ENCODE data around the gene TH. TPM values are rescaled to one million over a fixed set of nuclear protein-coding genes. Genes with fewer than 3 reads are reported as not detected.
"Not testable (repeated sequence)": the region's sequence is repeated elsewhere in the genome, so short reads cannot be mapped to it uniquely, and the experiment has no call there.

The TH gene
- total and polyA plus RNA-seq, 2 of the 4 experiments (the other 2 are of a cell fraction): 0.10 TPM; not detected in 1

- H3K9me3 ChIP-seq (ENCODE audit: control insufficient read depth, insufficient read depth, low read length); H2BK15ac ChIP-seq (ENCODE audit: low read depth, low read length); H3K9ac ChIP-seq (ENCODE audit: low read depth, low read length); BruUV-seq (replicated peaks); POLR2A ChIA-PET (ENCODE audit: unreplicated experiment); H3K56ac ChIP-seq (ENCODE audit: extremely low read depth, insufficient read depth, low read length); H4K5ac ChIP-seq (ENCODE audit: low read depth, low read length); H2AFZ ChIP-seq (replicated peaks; ENCODE audit: low read length, poor library complexity); DNase-seq; dilution Hi-C loops (cut with HindIII; ENCODE audit: low sequenced_read_pairs, unreplicated experiment); H3K4ac ChIP-seq (ENCODE audit: low read depth, low read length); ATAC-seq (ENCODE audit: low read depth); H4K20me1 ChIP-seq (ENCODE audit: insufficient read depth, low read length); H2AK5ac ChIP-seq (ENCODE audit: low read depth, low read length); H2AK9ac ChIP-seq (replicated peaks; ENCODE audit: low read depth, low read length, poor library complexity); H3K36me3 ChIP-seq (ENCODE audit: control insufficient read depth, insufficient read depth, low read length); H3K14ac ChIP-seq (replicated peaks; ENCODE audit: low read depth, low read length); H3K79me1 ChIP-seq (ENCODE audit: low read depth in 1 of 2, low read length in 2 of 2); H4K91ac ChIP-seq (ENCODE audit: insufficient read depth, low read depth, low read length); H3K4me1 ChIP-seq (ENCODE audit: control insufficient read depth, insufficient read depth, low read length); H2BK5ac ChIP-seq (ENCODE audit: low read depth, low read length, poor library complexity, severe bottlenecking); H2BK20ac ChIP-seq (ENCODE audit: low read depth, low read length); H3K9me1 ChIP-seq (ENCODE audit: insufficient read depth, low read length); H3K4me3 ChIP-seq (ENCODE audit: insufficient read depth, low read depth, low read length); H2BK120ac ChIP-seq (ENCODE audit: low read depth, low read length); H4K8ac ChIP-seq (ENCODE audit: low read depth in 2 of 2, low read length in 2 of 2); H3K23ac ChIP-seq (ENCODE audit: low read depth, low read length); H3K4me2 ChIP-seq (ENCODE audit: low read depth, low read length); H3K27ac ChIP-seq (ENCODE audit: insufficient read depth, low read length); H3K18ac ChIP-seq (ENCODE audit: low read depth, low read length): not testable (repeated sequence)
- peaks cover 29% of the 10 kb centered on the region for H3K27me3 ChIP-seq (ENCODE audit: control insufficient read depth, insufficient read depth, low read length)
- in situ Hi-C loops (cut with MboI; ENCODE audit: low sequenced_read_pairs) (loop anchor here (25.0 kb wide), 1 partner anchor 693 kb away; the partner anchor contains the start of gene CDKN1C), intact Hi-C loops (cut with micrococcal nuclease) (loop anchor here (10.0 kb wide), 1 partner anchor 701 kb away; no protein-coding TSS in a partner anchor)
- CTCF ChIA-PET: interaction anchor here (0.6 to 0.7 kb wide), 4 partner anchors 8 to 337 kb away, joined by 3 to 4 read pairs (median 3); no protein-coding TSS in a partner anchor
- 66% methylated on average over 8 of the region's 20 CpGs; no CpG with 5 or more reads in 1 of the 2 experiments for WGBS, 2 experiments (ENCODE audit: extremely low coverage in 2 of 2, insufficient read length in 1 of 2)
Measured at GRCh38 chr11:2193888-2194595, 22.4 kb upstream of the TH start.
